ENCODE data around the gene FLT4. TPM values are rescaled to one million over a fixed set of nuclear protein-coding genes. Genes with fewer than 3 reads are reported as not detected.
"Not testable (repeated sequence)": the region's sequence is repeated elsewhere in the genome, so short reads cannot be mapped to it uniquely, and the experiment has no call there.

FLT4 gene
- total RNA-seq, 1 experiment from 2014 or later = 4.1 TPM

- DNase-seq (ENCODE audit: extremely low read depth, low read depth) = peak; percentile 59
These were observed 21.4 kb upstream of the FLT4 start for GRCh38 chr5:180670586-180671359.

GRCh38 chr5:180670157-180670556 lies 20.8 kb upstream of the FLT4 start:
- DNase-seq (ENCODE audit: extremely low read depth, low read depth) = no peak

GRCh38 chr5:180669661-180670060 lies 20.3 kb upstream of the FLT4 start:
- DNase-seq (ENCODE audit: extremely low read depth, low read depth) = no peak

GRCh38 chr5:180668835-180669596 lies 19.6 kb upstream of the FLT4 start:
- peak; percentile 48 for DNase-seq (ENCODE audit: extremely low read depth, low read depth)

GRCh38 chr5:180666812-180667211 lies 17.4 kb upstream of the FLT4 start:
- DNase-seq (ENCODE audit: extremely low read depth, low read depth) = no peak

- no peak for DNase-seq (ENCODE audit: extremely low read depth, low read depth)
These were observed 16.4 kb upstream of the FLT4 start for GRCh38 chr5:180665682-180666404.

- DNase-seq (ENCODE audit: extremely low read depth, low read depth) = no peak
These were observed 9.6 kb upstream of the FLT4 start for GRCh38 chr5:180658774-180659564.

- not testable (repeated sequence) for DNase-seq (ENCODE audit: extremely low read depth, low read depth)
These were observed 5.8 kb upstream of the FLT4 start for GRCh38 chr5:180655243-180655642.

GRCh38 chr5:180652771-180653170 lies 3.4 kb upstream of the FLT4 start:
- DNase-seq (ENCODE audit: extremely low read depth, low read depth) = no peak

GRCh38 chr5:180652346-180652745 lies 2.9 kb upstream of the FLT4 start:
- DNase-seq (ENCODE audit: extremely low read depth, low read depth) = no peak

- no peak for DNase-seq (ENCODE audit: extremely low read depth, low read depth)
These were observed 623 bp downstream of the FLT4 start for GRCh38 chr5:180648658-180649296.

- DNase-seq (ENCODE audit: extremely low read depth, low read depth) = no peak
These were observed 1.4 kb downstream of the FLT4 start for GRCh38 chr5:180647941-180648500.

- DNase-seq (ENCODE audit: extremely low read depth, low read depth) = no peak
These were observed 1.9 kb downstream of the FLT4 start for GRCh38 chr5:180647465-180647864.

- DNase-seq (ENCODE audit: extremely low read depth, low read depth) = no peak
These were observed 2.5 kb downstream of the FLT4 start for GRCh38 chr5:180646963-180647305.

- DNase-seq (ENCODE audit: extremely low read depth, low read depth) = no peak
These were observed 3.0 kb downstream of the FLT4 start for GRCh38 chr5:180646289-180646962.

GRCh38 chr5:180645274-180646204 lies 3.9 kb downstream of the FLT4 start:
- no peak for DNase-seq (ENCODE audit: extremely low read depth, low read depth)

GRCh38 chr5:180644825-180645273 lies 4.6 kb downstream of the FLT4 start:
- DNase-seq (ENCODE audit: extremely low read depth, low read depth) = no peak
